Activated T-cell treated with anti-CD3 and anti-CD28 coated beads for 4 hours (primary cell): Measurements from ENCODE around the gene ABHD17C.
"Not testable (repeated sequence)": the region's sequence is repeated elsewhere in the genome, so short reads cannot be mapped to it uniquely, and the experiment has no call there.

Source experiments
- DNase-seq: peaks from one replicate; pipeline ENCODE4 v3.0.0-alpha.2; 2020

ABHD17C gene

GRCh38 chr15:80695099-80695910 lies at the start of gene ABHD17C:
Gene ABHD17C, plus strand, starts transcription at chr15:80695310. Its CDS starts 120 bp downstream, at chr15:80695430.
- DNase-seq = peak; percentile 26

DNA sequence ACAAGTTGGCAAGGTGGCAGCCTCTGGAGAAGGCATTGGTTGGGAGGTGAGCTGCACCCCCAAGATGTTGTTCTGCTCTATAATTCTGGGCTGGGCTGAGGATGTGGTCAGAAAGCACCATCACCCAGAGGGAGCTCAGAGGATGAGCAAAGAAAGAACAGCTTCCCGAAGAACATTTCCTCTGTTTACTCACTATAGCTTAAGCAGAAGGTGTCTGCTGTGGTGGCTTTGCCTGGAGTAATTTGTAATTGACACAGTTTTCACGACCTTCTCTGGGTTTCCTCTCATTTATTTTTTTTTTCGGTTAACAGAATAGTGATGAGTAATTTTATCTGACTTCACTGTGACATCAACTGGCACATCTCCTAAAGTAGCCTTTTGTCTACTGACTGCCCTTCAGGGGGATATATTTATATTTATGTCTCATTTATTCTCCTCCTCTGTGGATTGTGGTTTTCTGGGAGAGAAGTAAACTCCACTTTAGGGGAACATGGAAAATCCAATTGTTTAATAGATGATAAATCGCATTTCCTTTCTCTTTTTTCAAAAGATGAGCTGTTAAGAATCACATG lies 49.5 kb upstream of the ABHD17C start:
- DNase-seq = no peak

DNA sequence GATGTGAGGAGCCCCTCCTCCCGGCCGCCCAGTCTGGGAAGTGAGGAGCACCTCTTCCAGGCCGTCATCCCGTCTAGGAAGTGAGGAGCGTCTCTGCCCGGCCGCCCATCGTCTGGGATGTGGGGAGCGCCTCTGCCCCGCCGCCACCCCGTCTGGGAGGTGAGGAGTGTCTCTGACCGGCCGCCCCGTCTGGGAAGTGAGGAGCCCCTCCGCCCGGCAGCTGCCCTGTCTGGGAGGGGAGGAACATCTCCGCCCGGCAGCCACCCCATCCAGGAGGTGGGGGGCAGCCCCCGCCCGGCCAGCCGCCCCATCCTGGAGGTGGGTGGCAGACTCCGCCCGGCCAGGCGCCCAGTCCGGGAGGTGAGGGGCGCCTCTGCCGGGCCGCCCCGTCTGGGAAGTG lies 47.7 kb upstream of the ABHD17C start:
- not testable (repeated sequence) for DNase-seq

GRCh38 chr15:80654299-80654698 lies 40.8 kb upstream of the ABHD17C start:
- no peak for DNase-seq

- no peak for DNase-seq
Measured at GRCh38 chr15:80659375-80659774, 35.7 kb upstream of the ABHD17C start.

DNA sequence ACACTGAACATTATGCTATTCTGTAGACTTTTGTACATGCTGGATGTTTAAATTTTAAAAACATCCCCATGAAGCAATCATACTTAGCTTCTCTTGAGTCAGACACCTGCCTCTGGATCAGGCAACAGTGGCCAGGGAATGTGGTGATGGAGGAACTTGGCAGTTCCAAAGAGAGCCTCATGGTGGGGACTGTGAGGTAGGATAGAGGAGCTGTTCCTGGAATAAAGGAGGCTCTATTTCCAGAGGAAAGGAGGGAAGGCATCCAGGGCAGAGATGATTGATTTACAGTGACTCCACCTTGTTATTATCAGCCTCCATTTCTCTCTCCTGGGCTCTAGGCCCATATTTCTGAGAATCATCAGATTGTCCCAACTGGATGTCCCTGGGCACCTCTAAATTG lies 35.0 kb upstream of the ABHD17C start:
- no peak for DNase-seq

- no peak for DNase-seq
Measured at GRCh38 chr15:80662129-80662528, 33.0 kb upstream of the ABHD17C start.

GRCh38 chr15:80662757-80663553 lies 32.2 kb upstream of the ABHD17C start:
- DNase-seq = no peak

DNA sequence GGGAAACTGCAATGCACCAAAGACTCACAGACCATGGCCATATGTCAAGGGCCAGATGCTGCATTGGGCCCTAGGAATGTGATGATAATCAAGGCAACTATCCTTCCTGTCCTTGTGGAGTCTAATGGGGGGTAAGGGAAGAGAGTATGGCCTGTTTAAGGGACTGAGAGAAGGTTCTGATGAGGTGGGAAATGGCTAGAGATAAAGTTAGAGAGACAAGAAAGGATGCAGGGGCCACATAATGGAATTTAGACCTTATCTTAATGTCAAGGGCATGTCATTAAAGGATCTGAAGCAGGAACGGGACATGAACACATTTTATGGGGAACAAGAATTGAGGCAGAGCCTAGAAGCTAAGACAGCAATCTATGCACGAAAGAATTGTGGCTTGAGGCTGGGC lies 30.0 kb upstream of the ABHD17C start:
- DNase-seq = no peak

- DNase-seq = no peak
Measured at GRCh38 chr15:80667936-80668335, 27.2 kb upstream of the ABHD17C start.

DNA sequence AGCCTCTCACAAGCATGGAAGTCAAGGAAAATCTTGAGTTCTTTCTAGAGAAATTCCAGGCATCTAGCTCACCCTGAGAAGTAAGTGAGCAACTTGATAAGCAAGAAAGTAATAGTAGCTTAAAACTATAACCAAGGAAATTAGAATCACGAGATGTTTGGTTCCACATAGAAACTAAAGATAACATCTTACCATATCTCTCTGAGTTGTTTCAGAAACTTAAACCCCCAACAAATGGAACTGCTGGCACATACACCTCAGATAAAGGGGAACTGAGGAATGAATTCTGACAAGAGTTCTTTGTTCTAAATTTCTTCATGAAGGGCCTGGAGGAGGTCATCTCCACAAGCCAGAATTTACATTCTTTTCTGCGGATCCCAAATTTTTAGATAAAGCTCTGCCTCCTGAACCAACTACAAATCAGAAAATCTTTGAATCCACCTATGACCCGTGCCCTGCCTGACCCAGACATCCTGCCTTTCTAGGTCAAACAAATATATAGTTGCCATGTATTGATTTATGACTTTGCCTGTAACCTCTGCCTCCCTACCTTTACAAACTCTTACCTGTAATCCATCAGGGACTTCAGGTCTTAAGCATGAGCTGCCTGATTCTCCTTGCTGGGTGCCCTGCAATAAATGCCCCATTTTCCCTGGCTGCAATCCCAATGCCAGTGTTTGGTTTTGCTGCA lies 26.4 kb upstream of the ABHD17C start:
- no peak for DNase-seq

- no peak for DNase-seq
Measured at GRCh38 chr15:80669663-80670273, 25.3 kb upstream of the ABHD17C start.

GRCh38 chr15:80673561-80674244 lies 21.4 kb upstream of the ABHD17C start:
- DNase-seq = no peak

GRCh38 chr15:80674245-80674614 lies 20.9 kb upstream of the ABHD17C start:
- DNase-seq = no peak

GRCh38 chr15:80677041-80677440 lies 18.1 kb upstream of the ABHD17C start:
- DNase-seq = no peak

DNA sequence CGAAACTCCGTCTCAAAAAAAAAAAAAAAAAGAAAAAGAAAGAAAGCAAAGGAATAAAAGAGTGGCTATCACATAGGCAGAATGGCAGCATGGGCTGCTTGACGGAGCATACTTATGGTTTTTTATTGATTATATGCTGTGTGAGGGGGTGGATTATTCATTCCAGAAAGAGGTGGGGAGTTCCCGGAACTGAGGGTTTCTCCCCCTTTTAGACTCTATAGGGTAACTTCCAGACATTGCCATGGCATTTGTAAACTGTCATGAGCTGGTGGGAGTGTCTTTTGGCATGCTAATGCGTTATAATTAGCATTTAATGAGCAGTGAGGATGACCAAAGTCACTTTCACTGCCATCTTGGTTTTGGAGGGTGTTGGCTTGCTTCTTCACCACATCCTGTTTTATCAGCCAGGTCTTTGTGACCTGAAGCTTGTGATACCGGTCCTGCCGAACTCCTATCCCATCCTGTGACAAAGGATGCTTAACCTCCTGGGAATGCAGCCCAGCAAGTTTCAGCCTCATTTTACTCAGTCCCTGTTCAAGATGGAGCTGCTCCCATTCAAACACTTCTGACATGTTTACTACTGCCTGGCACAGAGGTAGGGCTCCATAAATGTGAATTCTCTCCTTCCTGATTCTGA lies 15.8 kb upstream of the ABHD17C start:
- no peak for DNase-seq

- no peak for DNase-seq
Measured at GRCh38 chr15:80679804-80680175, 15.3 kb upstream of the ABHD17C start.

DNA sequence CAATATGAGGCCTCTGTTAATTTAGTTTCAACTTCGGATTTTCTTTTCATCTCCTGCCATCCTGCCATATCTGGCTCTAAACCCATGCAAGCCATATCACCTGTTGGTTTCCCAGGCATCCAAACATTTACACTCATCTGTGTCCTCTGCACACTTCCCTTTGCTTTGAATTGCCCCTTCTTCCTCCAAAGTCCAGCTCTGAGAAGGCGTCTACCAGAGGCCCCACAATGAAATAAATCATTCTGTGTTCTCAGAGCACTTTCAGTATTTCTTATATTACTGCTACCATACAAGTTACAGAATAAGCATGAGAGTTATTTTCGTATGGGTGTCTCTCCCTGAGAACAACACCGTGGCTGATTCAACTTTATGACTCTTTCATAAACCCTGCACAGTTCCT lies 12.9 kb upstream of the ABHD17C start:
- DNase-seq = no peak

GRCh38 chr15:80684697-80685096 lies 10.4 kb upstream of the ABHD17C start:
- DNase-seq = no peak

DNA sequence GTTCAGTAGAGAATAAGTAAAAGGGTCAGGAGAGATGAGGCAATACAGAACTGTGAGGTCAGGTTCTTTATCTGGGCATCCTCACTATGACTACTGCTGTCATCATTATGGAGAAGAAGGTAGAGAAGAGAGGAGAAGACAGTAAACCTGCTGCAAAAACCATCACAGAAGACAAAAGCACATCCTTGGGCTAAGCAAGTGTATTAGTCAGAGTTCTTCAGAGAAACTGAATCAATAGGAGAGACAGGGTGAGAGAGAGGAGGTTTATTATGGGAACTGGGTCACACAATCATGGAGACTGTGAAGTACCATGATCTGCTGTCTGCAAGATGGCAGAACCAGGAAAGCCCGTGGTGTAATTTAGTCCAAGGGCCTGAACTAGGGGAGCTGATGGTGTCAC lies 9.5 kb upstream of the ABHD17C start:
- no peak for DNase-seq

DNA sequence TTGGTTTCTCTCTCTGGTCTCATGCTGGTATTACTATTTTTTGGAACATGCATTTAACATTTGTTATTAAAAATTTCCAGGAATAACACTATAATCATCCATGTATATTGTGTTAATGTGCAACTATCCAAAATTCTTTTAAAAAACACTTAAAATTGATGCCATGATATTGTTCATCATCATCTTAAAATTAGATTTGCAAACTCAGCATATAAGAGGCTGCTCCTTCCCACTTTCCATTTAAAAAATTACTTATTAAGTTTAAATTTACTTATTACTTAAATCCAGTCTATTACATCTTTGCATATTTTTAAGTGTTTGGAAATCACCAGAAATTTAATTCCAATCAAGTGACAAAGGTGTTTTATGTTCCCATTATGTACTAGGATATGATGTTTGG lies 5.8 kb upstream of the ABHD17C start:
- no peak for DNase-seq

GRCh38 chr15:80689716-80690115 lies 5.4 kb upstream of the ABHD17C start:
- DNase-seq = no peak
